AG09319 (cell line): Measurements from ENCODE around the gene ZNF341.
"Not testable (repeated sequence)": the region's sequence is repeated elsewhere in the genome, so short reads cannot be mapped to it uniquely, and the experiment has no call there.

Experiments
- DNase-seq: peaks from one replicate; pipeline ENCODE4 v3.0.0-alpha.2; 2010; ENCODE audit warnings: low read depth; ENCODE audit errors: extremely low read depth
- CTCF ChIP-seq: IDR thresholded peaks from 2 replicates; pipeline ENCODE4 v1.5.1; 2011; ENCODE audit warnings: low read depth, mild to moderate bottlenecking, inconsistent platforms, low read length, moderate library complexity

Gene ZNF341

GRCh38 chr20:33694639-33695012, 37.2 kb upstream of the ZNF341 start:
- no peak for TF ChIP-seq CTCF
- DNase-seq: no peak

- TF ChIP-seq CTCF: no peak
Observed at GRCh38 chr20:33696448-33696847, 35.3 kb upstream of the ZNF341 start.

GRCh38 chr20:33697129-33697528, 34.7 kb upstream of the ZNF341 start:
- no peak for TF ChIP-seq CTCF
- no peak for DNase-seq

More at GRCh38 chr20:33696448-33696847, 35.3 kb upstream of the ZNF341 start:
- no peak for DNase-seq

- DNase-seq: not testable (repeated sequence)
Observed at GRCh38 chr20:33698966-33699365, 32.8 kb upstream of the ZNF341 start.

GRCh38 chr20:33700696-33701441, 30.9 kb upstream of the ZNF341 start:
- DNase-seq: not testable (repeated sequence)

GRCh38 chr20:33701629-33702450, 30.0 kb upstream of the ZNF341 start:
- DNase-seq: no peak
- TF ChIP-seq CTCF: no peak

GRCh38 chr20:33702861-33703260, 28.9 kb upstream of the ZNF341 start:
- DNase-seq: no peak
- no peak for TF ChIP-seq CTCF

- DNase-seq: no peak
Observed at GRCh38 chr20:33703498-33704137, 28.2 kb upstream of the ZNF341 start.

More at GRCh38 chr20:33703498-33704137, 28.2 kb upstream of the ZNF341 start:
- TF ChIP-seq CTCF: no peak
